HG03442 (cell line): Measurements from ENCODE around the gene GNAT3.

ENCODE experiments used
- ATAC-seq: cut with Tn5 transposase; IDR thresholded peaks from one replicate; pipeline ENCODE4 v1.9.1; 2021; ENCODE audit warnings: mild to moderate bottlenecking, moderate library complexity; ENCODE audit not compliant: unreplicated experiment

The GNAT3 gene

GRCh38 chr7:80505900-80506500, 5.9 kb downstream of the GNAT3 start:
- ATAC-seq: no peak

GRCh38 chr7:80500325-80500724, 11.5 kb downstream of the GNAT3 start:
- no peak for ATAC-seq

GRCh38 chr7:80499350-80499953, 12.4 kb downstream of the GNAT3 start:
- no peak for ATAC-seq

- ATAC-seq: no peak
Observed at GRCh38 chr7:80498481-80499349, 13.1 kb downstream of the GNAT3 start.

GRCh38 chr7:80496586-80496985, 15.3 kb downstream of the GNAT3 start:
- no peak for ATAC-seq

- ATAC-seq: no peak
Observed at GRCh38 chr7:80493121-80493849, 18.6 kb downstream of the GNAT3 start.

- ATAC-seq: no peak
Observed at GRCh38 chr7:80491462-80491861, 20.4 kb downstream of the GNAT3 start.

- no peak for ATAC-seq
Observed at GRCh38 chr7:80488851-80489370, 23.0 kb downstream of the GNAT3 start.

- ATAC-seq: no peak
Observed at GRCh38 chr7:80488406-80488805, 23.5 kb downstream of the GNAT3 start.

GRCh38 chr7:80485721-80486120, 26.1 kb downstream of the GNAT3 start:
- no peak for ATAC-seq

- ATAC-seq: no peak
Observed at GRCh38 chr7:80482950-80483349, 28.9 kb downstream of the GNAT3 start.

- no peak for ATAC-seq
Observed at GRCh38 chr7:80481196-80481884, 30.5 kb downstream of the GNAT3 start.

- no peak for ATAC-seq
Observed at GRCh38 chr7:80480566-80480965, 31.3 kb downstream of the GNAT3 start.

- ATAC-seq: no peak
Observed at GRCh38 chr7:80478683-80479082, 33.2 kb downstream of the GNAT3 start.

GRCh38 chr7:80476035-80476434, 35.8 kb downstream of the GNAT3 start:
- no peak for ATAC-seq

- no peak for ATAC-seq
Observed at GRCh38 chr7:80475383-80475782, 36.5 kb downstream of the GNAT3 start.

GRCh38 chr7:80473751-80474150, 38.1 kb downstream of the GNAT3 start:
- ATAC-seq: no peak

- ATAC-seq: no peak
Observed at GRCh38 chr7:80472491-80473200, 39.2 kb downstream of the GNAT3 start.

GRCh38 chr7:80468931-80469714, 42.7 kb downstream of the GNAT3 start:
- ATAC-seq: no peak
